Measurements from ENCODE around the gene MPDU1. TPM values are rescaled to one million over a fixed set of nuclear protein-coding genes. Genes with fewer than 3 reads are reported as not detected.

MPDU1 gene
- total RNA-seq, 1 experiment from 2014 or later, result 149 TPM

DNA sequence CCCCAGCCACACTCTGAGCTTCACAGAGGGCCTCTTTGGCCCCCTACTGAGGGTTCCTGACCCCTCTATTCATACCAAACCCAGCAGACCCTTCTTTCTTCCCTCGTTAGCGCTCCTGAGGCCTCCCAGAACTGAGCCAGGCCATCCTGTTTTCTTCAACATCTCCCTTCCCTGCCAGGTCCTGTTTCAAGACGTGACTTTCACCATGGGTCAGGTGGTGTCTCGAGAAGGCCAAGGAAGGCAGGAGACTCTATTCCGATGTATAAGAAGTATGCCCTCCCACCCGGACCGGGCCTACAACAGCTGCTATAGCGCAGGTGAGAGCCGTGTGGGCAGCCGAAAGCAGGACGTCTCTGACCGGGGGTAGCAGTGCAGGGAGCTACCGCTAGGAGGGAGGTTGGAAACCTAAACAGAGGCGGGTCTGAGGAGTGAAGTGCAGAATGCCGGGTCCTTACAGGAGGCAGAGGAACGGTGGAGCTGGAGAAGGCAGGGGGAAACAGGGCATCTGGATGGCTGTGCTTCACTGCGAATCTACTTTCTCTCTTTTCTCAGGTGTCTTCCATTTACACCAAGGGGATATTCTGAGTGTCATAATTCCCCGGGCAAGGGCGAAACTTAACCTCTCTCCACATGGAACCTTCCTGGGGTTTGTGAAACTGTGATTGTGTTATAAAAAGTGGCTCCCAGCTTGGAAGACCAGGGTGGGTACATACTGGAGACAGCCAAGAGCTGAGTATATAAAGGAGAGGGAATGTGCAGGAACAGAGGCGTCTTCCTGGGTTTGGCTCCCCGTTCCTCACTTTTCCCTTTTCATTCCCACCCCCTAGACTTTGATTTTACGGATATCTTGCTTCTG, 23.3 kb upstream of the MPDU1 start:
- H3K27me3 ChIP-seq (replicated peaks; ENCODE audit: insufficient read depth, low read depth, low read length, poor library complexity), result no peaks in the 10 kb centered on the region
- BruUV-seq (replicated peaks), result no TSS peak
- ChIA-PET POLR2A (ENCODE audit: low non-redundant PET) (interaction anchor here (0.5 to 0.7 kb wide), 3 partner anchors 47 to 231 kb away, joined by 3 to 5 read pairs (median 3); no protein-coding TSS in a partner anchor), CTCF (interaction anchor here (0.5 to 1.8 kb wide), 30 partner anchors 9 to 590 kb away, joined by 3 to 32 read pairs (median 4); partner anchors contain the start of genes DNAH2, FGF11, NEURL4 and SLC2A4)
- intact Hi-C loops (cut with micrococcal nuclease; ENCODE audit: unreplicated experiment), result loop anchor here (1.0 to 2.0 kb wide), 3 partner anchors 46 to 204 kb away; no protein-coding TSS in a partner anchor
- TF ChIP-seq EZH2 (IDR thresholded peaks at IDR 0.05; ENCODE audit: borderline replicate concordance, low read depth, low read length, poor library complexity, severe bottlenecking), result no peak
- TF ChIP-seq, protein P1, sequence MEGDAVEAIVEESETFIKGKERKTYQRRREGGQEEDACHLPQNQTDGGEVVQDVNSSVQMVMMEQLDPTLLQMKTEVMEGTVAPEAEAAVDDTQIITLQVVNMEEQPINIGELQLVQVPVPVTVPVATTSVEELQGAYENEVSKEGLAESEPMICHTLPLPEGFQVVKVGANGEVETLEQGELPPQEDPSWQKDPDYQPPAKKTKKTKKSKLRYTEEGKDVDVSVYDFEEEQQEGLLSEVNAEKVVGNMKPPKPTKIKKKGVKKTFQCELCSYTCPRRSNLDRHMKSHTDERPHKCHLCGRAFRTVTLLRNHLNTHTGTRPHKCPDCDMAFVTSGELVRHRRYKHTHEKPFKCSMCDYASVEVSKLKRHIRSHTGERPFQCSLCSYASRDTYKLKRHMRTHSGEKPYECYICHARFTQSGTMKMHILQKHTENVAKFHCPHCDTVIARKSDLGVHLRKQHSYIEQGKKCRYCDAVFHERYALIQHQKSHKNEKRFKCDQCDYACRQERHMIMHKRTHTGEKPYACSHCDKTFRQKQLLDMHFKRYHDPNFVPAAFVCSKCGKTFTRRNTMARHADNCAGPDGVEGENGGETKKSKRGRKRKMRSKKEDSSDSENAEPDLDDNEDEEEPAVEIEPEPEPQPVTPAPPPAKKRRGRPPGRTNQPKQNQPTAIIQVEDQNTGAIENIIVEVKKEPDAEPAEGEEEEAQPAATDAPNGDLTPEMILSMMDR (conservative IDR thresholded peaks at IDR 0.05; ENCODE audit: low read depth, low read length), result peak; percentile 64
- H3K9me3 ChIP-seq (ENCODE audit: low read depth, low read length, poor library complexity, severe bottlenecking), result no peaks in the 10 kb centered on the region
- H3K36me3 ChIP-seq (ENCODE audit: insufficient read depth, low read length, poor library complexity, severe bottlenecking), result peaks cover 22% of the 10 kb centered on the region
- H3K4me3 ChIP-seq (ENCODE audit: low read depth, low read length, poor library complexity, severe bottlenecking), result peak overlapping the region; percentile 90
- H3K27ac ChIP-seq (ENCODE audit: low read depth, low read length, poor library complexity, severe bottlenecking), result peak overlapping the region; percentile 92
- peak; percentile 83 for DNase-seq (ENCODE audit: low spot score)
- H3K4me1 ChIP-seq (ENCODE audit: insufficient read depth, low read length, poor library complexity, severe bottlenecking), result peaks cover 33% of the 10 kb centered on the region

GRCh38 chr17:7561028-7561575, 22.6 kb upstream of the MPDU1 start:
- POLR2A ChIA-PET (ENCODE audit: low non-redundant PET), result interaction anchor here (0.6 to 0.7 kb wide), 2 partner anchors 47 to 232 kb away, joined by 3 to 5 read pairs; no protein-coding TSS in a partner anchor
- DNase-seq (ENCODE audit: low spot score), result peak; percentile 93

More at GRCh38 chr17:7561028-7561575, 22.6 kb upstream of the MPDU1 start:
- Histone ChIP-seq H3K27me3 (replicated peaks; ENCODE audit: insufficient read depth, low read depth, low read length, poor library complexity) (no peaks in the 10 kb centered on the region), H3K36me3 (ENCODE audit: insufficient read depth, low read length, poor library complexity, severe bottlenecking) (peaks cover 29% of the 10 kb centered on the region), H3K27ac (ENCODE audit: low read depth, low read length, poor library complexity, severe bottlenecking) (peak overlapping the region; percentile 92), H3K4me3 (ENCODE audit: low read depth, low read length, poor library complexity, severe bottlenecking) (peak overlapping the region; percentile 90), H3K9me3 (ENCODE audit: low read depth, low read length, poor library complexity, severe bottlenecking) (no peaks in the 10 kb centered on the region), H3K4me1 (ENCODE audit: insufficient read depth, low read length, poor library complexity, severe bottlenecking) (peaks cover 33% of the 10 kb centered on the region)
- intact Hi-C loops (cut with micrococcal nuclease; ENCODE audit: unreplicated experiment), result loop anchor here (1.0 to 2.0 kb wide), 3 partner anchors 47 to 204 kb away; no protein-coding TSS in a partner anchor
- CTCF ChIA-PET, result interaction anchor here (0.5 to 1.8 kb wide), 29 partner anchors 8 to 591 kb away, joined by 3 to 32 read pairs (median 4); partner anchors contain the start of genes DNAH2, FGF11, NEURL4 and SLC2A4
- TF ChIP-seq, protein P1 (conservative IDR thresholded peaks at IDR 0.05; ENCODE audit: low read depth, low read length), result peak; percentile 86
- no peak for TF ChIP-seq EZH2 (IDR thresholded peaks at IDR 0.05; ENCODE audit: borderline replicate concordance, low read depth, low read length, poor library complexity, severe bottlenecking)
- BruUV-seq (replicated peaks), result TSS peak; percentile 83
